ENCODE data around the gene APP. TPM values are rescaled to one million over a fixed set of nuclear protein-coding genes. Genes with fewer than 3 reads are reported as not detected.

The APP gene
- total RNA-seq, 2 experiments from 2014 or later = 0.55 TPM; not detected in 1

GRCh38 chr21:26060335-26061115 is 110.0 kb downstream of the APP start:
- Histone ChIP-seq H3K4me3 (ENCODE audit: low read depth, low read length, poor library complexity, severe bottlenecking) (no peak overlapping the region), H4K20me1 (ENCODE audit: insufficient read depth, low read length) (no peaks in the 10 kb centered on the region), H2AFZ (ENCODE audit: low read length) (no peak overlapping the region), H3K4me1 (ENCODE audit: insufficient read depth, low read length, poor library complexity, severe bottlenecking) (no peaks in the 10 kb centered on the region), H3K9me2 (ENCODE audit: insufficient read depth, low read length) (no peaks in the 10 kb centered on the region), H3K4me2 (ENCODE audit: low read length) (no peak overlapping the region), H3K9me3 (ENCODE audit: low read length) (no peaks in the 10 kb centered on the region), H3K79me2 (ENCODE audit: insufficient read depth, low read depth, low read length) (no peaks in the 10 kb centered on the region), H3K27ac (ENCODE audit: low read depth, low read length, poor library complexity, severe bottlenecking) (no peak overlapping the region), H3K36me3 (ENCODE audit: insufficient read depth, low read length) (no peaks in the 10 kb centered on the region)
- DNase-seq (ENCODE audit: low spot score) = no peak
- ChIA-PET POLR2A (interaction anchor here (0.9 kb wide), 1 partner anchor 11 kb away, joined by 3 read pairs; no protein-coding TSS in a partner anchor), CTCF (ENCODE audit: unreplicated experiment) (no interaction called here)
- intact Hi-C loops (cut with micrococcal nuclease; ENCODE audit: unreplicated experiment) = no loop called here
- BruUV-seq (replicated peaks) = no TSS peak
- TF ChIP-seq CTCF (conservative IDR thresholded peaks at IDR 0.05; ENCODE audit: low read length) = no peak
- TF ChIP-seq EZH2phosphoT487 (IDR thresholded peaks at IDR 0.05; ENCODE audit: borderline replicate concordance, low read depth, low read length) = no peak

- Histone ChIP-seq H3K4me3 (ENCODE audit: low read depth, low read length, poor library complexity, severe bottlenecking) (no peak overlapping the region), H3K4me1 (ENCODE audit: insufficient read depth, low read length, poor library complexity, severe bottlenecking) (no peaks in the 10 kb centered on the region), H3K9me3 (ENCODE audit: low read length) (no peaks in the 10 kb centered on the region), H3K27ac (ENCODE audit: low read depth, low read length, poor library complexity, severe bottlenecking) (no peak overlapping the region), H3K79me2 (ENCODE audit: insufficient read depth, low read depth, low read length) (no peaks in the 10 kb centered on the region), H3K4me2 (ENCODE audit: low read length) (no peak overlapping the region), H2AFZ (ENCODE audit: low read length) (no peak overlapping the region), H3K36me3 (ENCODE audit: insufficient read depth, low read length) (no peaks in the 10 kb centered on the region), H4K20me1 (ENCODE audit: insufficient read depth, low read length) (no peaks in the 10 kb centered on the region), H3K9me2 (ENCODE audit: insufficient read depth, low read length) (no peaks in the 10 kb centered on the region)
- intact Hi-C loops (cut with micrococcal nuclease; ENCODE audit: unreplicated experiment) = no loop called here
- TF ChIP-seq EZH2phosphoT487 (IDR thresholded peaks at IDR 0.05; ENCODE audit: borderline replicate concordance, low read depth, low read length) = no peak
- TF ChIP-seq CTCF (conservative IDR thresholded peaks at IDR 0.05; ENCODE audit: low read length) = no peak
- no TSS peak for BruUV-seq (replicated peaks)
- ChIA-PET CTCF (ENCODE audit: unreplicated experiment) (no interaction called here), POLR2A (interaction anchor here (0.9 to 1.4 kb wide), 2 partner anchors 16 to 23 kb away, joined by 3 read pairs; no protein-coding TSS in a partner anchor)
- no peak for DNase-seq (ENCODE audit: low spot score)
Observed at GRCh38 chr21:26057477-26058170, 112.9 kb downstream of the APP start.
